ENCODE data around the gene TPRN.

Gene TPRN

DNA sequence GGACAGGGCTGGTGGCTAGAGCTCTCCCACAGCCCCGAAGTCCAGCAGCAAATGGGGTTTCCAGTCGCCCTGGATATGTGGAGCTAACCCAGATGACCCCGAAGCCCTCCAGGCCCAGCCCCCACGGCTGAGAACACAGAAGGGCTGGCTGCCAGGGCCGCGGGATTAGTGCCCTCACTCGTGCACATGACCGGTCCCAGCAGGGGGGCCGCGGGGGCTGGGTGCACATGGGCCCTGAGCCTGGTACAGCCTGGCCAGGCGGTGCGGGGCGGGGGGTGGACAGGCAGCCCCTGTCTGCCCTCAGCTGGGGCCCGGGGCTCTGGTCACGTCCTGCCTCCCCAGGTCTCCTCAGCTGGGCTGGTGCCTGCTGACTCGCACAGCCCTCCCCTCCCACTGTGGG is 6.2 kb downstream of the TPRN start:
- no peak overlapping the region for H3K9ac ChIP-seq (ENCODE audit: low read length)
- peaks cover 4% of the 10 kb centered on the region for H3K4me1 ChIP-seq (ENCODE audit: control insufficient read depth, low read depth, low read length)
- H3K4me3 ChIP-seq (ENCODE audit: low read length): no peak overlapping the region
- H3K9me3 ChIP-seq (ENCODE audit: control insufficient read depth, low read depth, low read length): no peaks in the 10 kb centered on the region
- H3K27ac ChIP-seq (ENCODE audit: low read length): no peak overlapping the region
- no peaks in the 10 kb centered on the region for H3K27me3 ChIP-seq (ENCODE audit: control insufficient read depth, insufficient read depth, low read length)
- no peaks in the 10 kb centered on the region for H3K36me3 ChIP-seq (ENCODE audit: control insufficient read depth, low read depth, low read length)

GRCh38 chr9:137193771-137194170 is 6.8 kb downstream of the TPRN start:
- Histone ChIP-seq H3K4me1 (ENCODE audit: control insufficient read depth, low read depth, low read length) (peaks cover 5% of the 10 kb centered on the region), H3K27me3 (ENCODE audit: control insufficient read depth, insufficient read depth, low read length) (no peaks in the 10 kb centered on the region), H3K27ac (ENCODE audit: low read length) (no peak overlapping the region), H3K9ac (ENCODE audit: low read length) (no peak overlapping the region), H3K9me3 (ENCODE audit: control insufficient read depth, low read depth, low read length) (no peaks in the 10 kb centered on the region), H3K4me3 (ENCODE audit: low read length) (no peak overlapping the region), H3K36me3 (ENCODE audit: control insufficient read depth, low read depth, low read length) (no peaks in the 10 kb centered on the region)

DNA sequence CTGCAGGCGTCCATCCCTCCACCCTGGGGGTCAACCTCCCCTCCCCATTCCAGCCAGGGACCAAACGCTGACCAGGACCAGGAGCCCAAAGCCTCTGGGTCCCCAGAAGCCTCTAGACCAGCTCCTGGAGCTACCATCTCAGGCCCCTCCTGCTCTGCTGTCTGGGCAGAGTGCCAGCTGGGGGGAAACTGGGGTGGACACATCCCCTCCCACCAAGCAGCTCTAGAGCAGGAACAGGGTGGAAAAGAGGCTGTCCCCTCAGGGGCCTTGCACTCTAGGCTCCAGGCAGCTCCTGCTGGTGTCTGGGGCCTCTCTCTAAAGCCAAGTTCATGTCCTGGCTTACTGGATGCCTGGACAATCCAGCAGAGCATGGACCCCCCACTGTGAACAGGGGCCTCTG is 7.7 kb downstream of the TPRN start:
- no peaks in the 10 kb centered on the region for H3K36me3 ChIP-seq (ENCODE audit: control insufficient read depth, low read depth, low read length)
- no peak overlapping the region for H3K4me3 ChIP-seq (ENCODE audit: low read length)
- no peak overlapping the region for H3K9ac ChIP-seq (ENCODE audit: low read length)
- peaks cover 5% of the 10 kb centered on the region for H3K4me1 ChIP-seq (ENCODE audit: control insufficient read depth, low read depth, low read length)
- no peaks in the 10 kb centered on the region for H3K27me3 ChIP-seq (ENCODE audit: control insufficient read depth, insufficient read depth, low read length)
- no peak overlapping the region for H3K27ac ChIP-seq (ENCODE audit: low read length)
- H3K9me3 ChIP-seq (ENCODE audit: control insufficient read depth, low read depth, low read length): no peaks in the 10 kb centered on the region

GRCh38 chr9:137192448-137192780 is 8.1 kb downstream of the TPRN start:
- Histone ChIP-seq H3K9me3 (ENCODE audit: control insufficient read depth, low read depth, low read length) (no peaks in the 10 kb centered on the region), H3K36me3 (ENCODE audit: control insufficient read depth, low read depth, low read length) (no peaks in the 10 kb centered on the region), H3K4me3 (ENCODE audit: low read length) (no peak overlapping the region), H3K27me3 (ENCODE audit: control insufficient read depth, insufficient read depth, low read length) (no peaks in the 10 kb centered on the region), H3K4me1 (ENCODE audit: control insufficient read depth, low read depth, low read length) (peaks cover 9% of the 10 kb centered on the region), H3K27ac (ENCODE audit: low read length) (no peak overlapping the region), H3K9ac (ENCODE audit: low read length) (no peak overlapping the region)

DNA sequence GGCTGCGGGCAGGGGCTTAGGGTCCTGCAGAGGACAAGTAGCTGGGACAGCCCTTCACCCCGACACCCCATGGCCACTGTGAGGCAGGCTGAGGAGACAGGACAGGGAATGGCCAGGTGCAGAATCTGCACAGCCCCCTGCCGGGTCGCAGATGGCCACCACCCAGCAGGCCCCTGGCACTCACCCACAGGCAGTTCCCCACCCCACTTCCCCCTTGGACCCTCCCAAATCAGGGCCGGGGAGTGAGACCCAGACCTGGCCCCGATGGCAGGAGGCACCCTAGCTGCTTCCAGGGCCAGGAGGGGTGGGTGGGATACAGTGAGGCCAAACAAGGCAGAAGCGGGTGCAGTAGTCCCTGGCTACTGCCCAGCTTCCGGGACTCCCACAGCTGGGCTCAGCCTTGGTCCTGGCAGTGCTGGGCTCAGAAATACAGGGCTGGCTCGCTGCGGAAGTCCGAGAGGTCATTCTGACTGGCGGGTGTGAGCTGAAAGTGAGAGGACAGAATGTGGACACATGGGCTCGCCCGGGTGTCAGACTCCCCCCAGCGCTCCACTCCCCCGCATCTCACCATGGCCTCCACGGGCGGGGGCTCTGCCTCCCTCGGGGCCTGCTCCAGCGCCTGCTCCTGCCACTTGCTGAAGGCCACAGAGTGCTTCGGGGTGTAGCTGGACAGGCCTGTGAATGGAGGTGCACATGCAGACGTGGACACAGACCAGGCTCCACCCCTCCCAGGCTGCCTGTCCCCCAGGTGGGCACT is 8.7 kb downstream of the TPRN start:
- no peaks in the 10 kb centered on the region for H3K27me3 ChIP-seq (ENCODE audit: control insufficient read depth, insufficient read depth, low read length)
- H3K4me3 ChIP-seq (ENCODE audit: low read length): no peak overlapping the region
- no peaks in the 10 kb centered on the region for H3K9me3 ChIP-seq (ENCODE audit: control insufficient read depth, low read depth, low read length)
- H3K4me1 ChIP-seq (ENCODE audit: control insufficient read depth, low read depth, low read length): peaks cover 9% of the 10 kb centered on the region
- no peak overlapping the region for H3K27ac ChIP-seq (ENCODE audit: low read length)
- H3K9ac ChIP-seq (ENCODE audit: low read length): no peak overlapping the region
- H3K36me3 ChIP-seq (ENCODE audit: control insufficient read depth, low read depth, low read length): no peaks in the 10 kb centered on the region

DNA sequence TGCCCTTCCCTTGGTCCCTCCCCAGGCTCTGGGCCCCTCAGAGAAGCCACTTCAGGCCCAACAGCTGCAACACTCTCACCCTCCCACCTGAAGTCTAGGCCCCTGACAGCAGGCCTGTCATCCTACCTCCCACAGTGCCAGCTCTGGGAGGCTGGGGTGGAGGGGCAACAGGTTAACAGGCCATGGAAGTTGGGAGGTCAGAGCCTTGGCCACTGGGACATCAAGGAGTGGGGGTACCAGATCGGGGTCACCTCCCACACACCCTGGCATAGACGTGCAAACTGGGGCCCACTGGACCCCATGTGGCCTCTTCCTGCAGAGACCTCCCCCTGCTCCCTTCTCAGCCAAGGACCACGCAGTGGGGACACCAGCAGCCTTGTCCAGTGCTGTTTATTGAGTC is 9.3 kb downstream of the TPRN start:
- no peak overlapping the region for H3K27ac ChIP-seq (ENCODE audit: low read length)
- no peaks in the 10 kb centered on the region for H3K9me3 ChIP-seq (ENCODE audit: control insufficient read depth, low read depth, low read length)
- no peak overlapping the region for H3K4me3 ChIP-seq (ENCODE audit: low read length)
- H3K4me1 ChIP-seq (ENCODE audit: control insufficient read depth, low read depth, low read length): peaks cover 9% of the 10 kb centered on the region
- H3K36me3 ChIP-seq (ENCODE audit: control insufficient read depth, low read depth, low read length): peaks cover 3% of the 10 kb centered on the region
- no peaks in the 10 kb centered on the region for H3K27me3 ChIP-seq (ENCODE audit: control insufficient read depth, insufficient read depth, low read length)
- H3K9ac ChIP-seq (ENCODE audit: low read length): no peak overlapping the region

- H3K9ac ChIP-seq (ENCODE audit: low read length): no peak overlapping the region
- H3K36me3 ChIP-seq (ENCODE audit: control insufficient read depth, low read depth, low read length): peaks cover 3% of the 10 kb centered on the region
- no peaks in the 10 kb centered on the region for H3K27me3 ChIP-seq (ENCODE audit: control insufficient read depth, insufficient read depth, low read length)
- no peak overlapping the region for H3K27ac ChIP-seq (ENCODE audit: low read length)
- H3K9me3 ChIP-seq (ENCODE audit: control insufficient read depth, low read depth, low read length): no peaks in the 10 kb centered on the region
- no peak overlapping the region for H3K4me3 ChIP-seq (ENCODE audit: low read length)
- H3K4me1 ChIP-seq (ENCODE audit: control insufficient read depth, low read depth, low read length): peaks cover 9% of the 10 kb centered on the region
Observed at GRCh38 chr9:137190315-137190856, 10.2 kb downstream of the TPRN start.

GRCh38 chr9:137189297-137190295 is 10.9 kb downstream of the TPRN start:
- Histone ChIP-seq H3K27ac (ENCODE audit: low read length) (no peak overlapping the region), H3K36me3 (ENCODE audit: control insufficient read depth, low read depth, low read length) (peaks cover 3% of the 10 kb centered on the region)

DNA sequence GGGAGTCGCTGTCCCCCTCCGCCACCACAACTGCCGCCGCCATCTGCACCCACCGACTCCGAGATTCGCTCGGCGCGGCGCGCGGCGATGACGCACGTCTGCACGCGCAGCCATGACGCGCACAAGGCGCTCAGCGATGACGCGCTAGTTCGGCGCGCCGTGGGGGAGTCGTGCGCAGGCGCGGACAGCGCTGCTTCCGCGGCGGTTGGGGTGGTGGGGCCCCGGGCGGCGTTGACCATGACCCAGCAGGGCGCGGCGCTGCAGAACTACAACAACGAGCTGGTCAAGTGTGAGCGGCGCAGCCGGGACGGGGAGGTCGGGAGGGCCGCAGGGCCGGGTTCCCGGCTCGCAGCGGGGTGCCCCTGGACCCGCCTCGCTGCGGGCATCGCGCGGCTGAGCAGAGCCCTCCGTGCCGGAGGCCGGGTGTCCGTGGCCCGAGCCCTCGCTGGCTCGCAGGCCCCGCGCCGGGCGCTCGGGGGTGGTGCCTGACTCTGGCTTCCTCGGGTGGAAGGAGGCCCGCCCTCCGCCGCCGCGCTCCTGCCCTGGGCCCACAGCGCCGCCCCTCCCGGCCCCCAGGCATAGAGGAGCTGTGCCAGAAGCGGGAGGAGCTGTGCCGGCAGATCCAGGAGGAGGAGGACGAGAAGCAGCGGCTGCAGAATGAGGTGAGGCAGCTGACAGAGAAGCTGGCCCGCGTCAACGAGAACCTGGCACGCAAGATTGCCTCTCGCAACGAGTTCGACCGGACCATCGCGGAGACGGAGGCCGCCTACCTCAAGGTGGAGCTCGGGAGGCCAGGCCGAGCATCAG is 11.8 kb downstream of the TPRN start, which contains the start of the genes ANAPC2 and SSNA1:
Gene ANAPC2, minus strand, starts transcription at position 71 of the 807 bp plus-strand sequence. Its CDS starts 28 bp downstream, at position 43.
Gene SSNA1, plus strand, starts transcription at position 187 of the 807 bp plus-strand sequence. Its CDS starts 51 bp downstream, at position 238.
- H3K27ac ChIP-seq (ENCODE audit: low read length): no peak within 1 kb of the TSS
- H3K27me3 ChIP-seq (ENCODE audit: control insufficient read depth, insufficient read depth, low read length): no peaks in the 10 kb centered on the region
- peak within 1 kb of the TSS; percentile 90 for H3K4me3 ChIP-seq (ENCODE audit: low read length)
- H3K36me3 ChIP-seq (ENCODE audit: control insufficient read depth, low read depth, low read length): peaks cover 5% of the 10 kb centered on the region
- H3K9ac ChIP-seq (ENCODE audit: low read length): peak within 1 kb of the TSS; percentile 66
- H3K9me3 ChIP-seq (ENCODE audit: control insufficient read depth, low read depth, low read length): no peaks in the 10 kb centered on the region
- peaks cover 9% of the 10 kb centered on the region for H3K4me1 ChIP-seq (ENCODE audit: control insufficient read depth, low read depth, low read length)

More at GRCh38 chr9:137189297-137190295, 10.9 kb downstream of the TPRN start:
- H3K4me1 ChIP-seq (ENCODE audit: control insufficient read depth, low read depth, low read length): peaks cover 9% of the 10 kb centered on the region
- H3K9me3 ChIP-seq (ENCODE audit: control insufficient read depth, low read depth, low read length): no peaks in the 10 kb centered on the region
- H3K4me3 ChIP-seq (ENCODE audit: low read length): peak overlapping the region; percentile 90
- peak overlapping the region; percentile 66 for H3K9ac ChIP-seq (ENCODE audit: low read length)
- no peaks in the 10 kb centered on the region for H3K27me3 ChIP-seq (ENCODE audit: control insufficient read depth, insufficient read depth, low read length)

GRCh38 chr9:137188086-137188489 is 12.5 kb downstream of the TPRN start:
- Histone ChIP-seq H3K4me3 (ENCODE audit: low read length) (peak overlapping the region; percentile 90), H3K9ac (ENCODE audit: low read length) (peak overlapping the region; percentile 66), H3K9me3 (ENCODE audit: control insufficient read depth, low read depth, low read length) (no peaks in the 10 kb centered on the region), H3K36me3 (ENCODE audit: control insufficient read depth, low read depth, low read length) (peaks cover 11% of the 10 kb centered on the region), H3K27ac (ENCODE audit: low read length) (no peak overlapping the region), H3K27me3 (ENCODE audit: control insufficient read depth, insufficient read depth, low read length) (no peaks in the 10 kb centered on the region), H3K4me1 (ENCODE audit: control insufficient read depth, low read depth, low read length) (peaks cover 9% of the 10 kb centered on the region)

GRCh38 chr9:137187386-137187785 is 13.2 kb downstream of the TPRN start:
- no peaks in the 10 kb centered on the region for H3K27me3 ChIP-seq (ENCODE audit: control insufficient read depth, insufficient read depth, low read length)
- peak overlapping the region; percentile 90 for H3K4me3 ChIP-seq (ENCODE audit: low read length)
- H3K9ac ChIP-seq (ENCODE audit: low read length): peak overlapping the region; percentile 66
- H3K27ac ChIP-seq (ENCODE audit: low read length): no peak overlapping the region
- H3K36me3 ChIP-seq (ENCODE audit: control insufficient read depth, low read depth, low read length): peaks cover 16% of the 10 kb centered on the region
- H3K9me3 ChIP-seq (ENCODE audit: control insufficient read depth, low read depth, low read length): no peaks in the 10 kb centered on the region
- peaks cover 9% of the 10 kb centered on the region for H3K4me1 ChIP-seq (ENCODE audit: control insufficient read depth, low read depth, low read length)
